GM19328 (cell line): Measurements from ENCODE around the gene FAM110C.
"Not testable (repeated sequence)": the region's sequence is repeated elsewhere in the genome, so short reads cannot be mapped to it uniquely, and the experiment has no call there.

Experiments used
- ATAC-seq: cut with Tn5 transposase; IDR thresholded peaks from one replicate; pipeline ENCODE4 v1.9.1; 2021; ENCODE audit warnings: mild to moderate bottlenecking, moderate library complexity; ENCODE audit not compliant: unreplicated experiment

FAM110C gene

DNA sequence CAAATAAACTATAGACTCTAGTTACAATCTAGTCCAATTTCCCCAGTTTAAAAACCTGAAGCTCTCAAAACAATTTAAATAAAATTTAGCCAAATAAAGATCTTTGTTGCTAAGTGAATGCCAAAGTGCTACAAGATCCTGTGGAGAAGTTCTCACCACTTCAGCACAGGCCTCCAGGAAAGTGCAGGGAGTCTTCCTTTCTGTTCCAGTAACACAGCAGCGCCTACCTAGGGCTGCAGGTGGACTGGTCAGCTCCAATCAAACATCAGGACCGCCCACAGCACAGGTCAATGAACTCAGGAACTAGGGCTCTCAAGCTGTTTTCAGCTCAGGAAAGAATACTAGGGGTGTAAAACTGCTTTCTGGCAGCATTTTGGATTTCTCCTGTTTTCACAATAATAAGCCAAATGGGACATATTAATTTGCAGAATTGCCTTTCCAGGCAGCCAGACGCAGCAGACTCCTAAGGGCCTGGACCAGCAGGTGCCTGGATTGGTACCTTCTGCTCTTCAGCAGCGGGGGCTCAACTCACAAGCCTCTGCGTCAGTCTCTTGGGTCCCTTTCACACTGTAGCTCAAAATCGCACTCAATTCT, 1.5 kb downstream of the FAM110C start:
- no peak for ATAC-seq

DNA sequence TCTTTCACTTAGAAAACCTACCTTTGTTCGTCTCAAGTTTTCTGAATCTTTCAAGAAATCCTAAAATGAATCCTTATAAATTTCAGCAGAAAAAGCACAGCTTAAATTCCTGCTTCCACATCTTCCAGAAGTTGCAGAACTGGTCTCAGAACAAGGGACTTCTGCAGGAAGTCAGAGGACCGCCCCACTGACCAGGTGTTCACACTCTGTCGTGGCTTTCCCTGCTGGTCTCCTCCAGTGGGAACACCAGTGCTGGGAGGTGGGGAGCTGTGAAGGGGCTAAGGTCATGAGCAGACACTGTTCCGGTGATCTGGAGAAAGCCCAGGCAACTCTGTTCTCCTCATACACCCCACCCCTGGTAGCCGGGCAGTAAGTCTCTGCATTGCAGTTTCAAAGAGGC, 3.5 kb downstream of the FAM110C start:
- ATAC-seq, result no peak

DNA sequence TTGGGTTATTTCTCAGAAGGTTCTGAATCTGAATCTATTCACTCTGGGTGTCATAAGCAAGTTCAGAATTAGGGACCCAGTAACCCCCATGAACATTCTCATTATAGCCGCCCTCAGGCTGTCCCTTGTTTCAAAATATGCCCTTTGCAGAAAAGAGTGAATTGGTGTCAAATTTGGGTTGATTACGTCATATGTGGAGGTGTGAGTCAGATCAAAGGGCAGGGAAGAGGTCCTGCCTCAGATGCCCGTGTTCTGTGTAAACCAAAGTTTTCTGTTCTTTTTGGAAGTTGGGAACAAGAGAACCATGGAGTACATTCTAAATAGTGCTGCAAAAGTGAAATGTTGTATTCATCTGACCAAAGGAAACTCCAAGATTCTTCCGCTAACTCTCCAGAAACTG, 5.8 kb downstream of the FAM110C start:
- ATAC-seq, result no peak

- no peak for ATAC-seq
Observed at GRCh38 chr2:38155-38554, 8.2 kb downstream of the FAM110C start.

- no peak for ATAC-seq
Observed at GRCh38 chr2:36318-36717, 10.0 kb downstream of the FAM110C start.

GRCh38 chr2:35852-36251, 10.5 kb downstream of the FAM110C start:
- no peak for ATAC-seq

DNA sequence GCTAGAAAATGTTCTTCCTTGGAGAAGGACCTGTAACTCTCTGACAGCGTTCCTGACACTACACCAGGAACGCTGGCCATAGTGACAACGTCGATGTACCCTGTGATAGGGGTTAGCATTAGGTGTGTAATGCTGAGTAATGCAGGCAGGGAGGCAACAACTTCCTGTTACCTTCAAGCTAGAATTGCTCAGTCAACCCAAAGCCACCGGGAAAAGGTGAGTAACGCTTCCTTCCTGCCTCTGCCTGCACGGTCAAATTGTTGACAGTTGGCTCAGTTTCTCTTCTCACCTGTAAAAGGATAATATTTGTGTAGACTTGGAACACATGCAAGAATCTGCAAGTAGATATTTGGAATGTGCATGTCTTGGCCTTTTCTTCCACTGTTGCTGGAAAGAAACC, 12.7 kb downstream of the FAM110C start:
- no peak for ATAC-seq

DNA sequence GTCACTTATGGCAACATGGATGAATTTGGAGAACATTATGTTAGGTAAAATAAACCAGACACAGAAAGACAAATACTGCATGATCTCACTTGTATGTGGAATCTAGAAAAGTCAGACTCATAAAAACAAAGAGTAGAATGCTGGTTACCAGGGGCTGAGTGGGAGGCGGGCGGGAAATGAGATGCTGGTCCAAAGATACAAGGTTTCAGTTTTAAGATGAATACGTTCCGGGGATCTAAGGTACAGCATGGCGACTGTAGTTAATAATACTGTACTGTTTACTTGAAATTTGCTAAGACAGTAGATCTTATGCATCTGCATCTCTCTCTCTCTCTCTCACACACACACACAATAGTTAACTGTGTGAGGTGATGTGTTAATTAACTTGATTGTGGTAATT, 14.2 kb downstream of the FAM110C start:
- ATAC-seq, result no peak

- ATAC-seq, result no peak
Observed at GRCh38 chr2:29253-29652, 17.1 kb downstream of the FAM110C start.

DNA sequence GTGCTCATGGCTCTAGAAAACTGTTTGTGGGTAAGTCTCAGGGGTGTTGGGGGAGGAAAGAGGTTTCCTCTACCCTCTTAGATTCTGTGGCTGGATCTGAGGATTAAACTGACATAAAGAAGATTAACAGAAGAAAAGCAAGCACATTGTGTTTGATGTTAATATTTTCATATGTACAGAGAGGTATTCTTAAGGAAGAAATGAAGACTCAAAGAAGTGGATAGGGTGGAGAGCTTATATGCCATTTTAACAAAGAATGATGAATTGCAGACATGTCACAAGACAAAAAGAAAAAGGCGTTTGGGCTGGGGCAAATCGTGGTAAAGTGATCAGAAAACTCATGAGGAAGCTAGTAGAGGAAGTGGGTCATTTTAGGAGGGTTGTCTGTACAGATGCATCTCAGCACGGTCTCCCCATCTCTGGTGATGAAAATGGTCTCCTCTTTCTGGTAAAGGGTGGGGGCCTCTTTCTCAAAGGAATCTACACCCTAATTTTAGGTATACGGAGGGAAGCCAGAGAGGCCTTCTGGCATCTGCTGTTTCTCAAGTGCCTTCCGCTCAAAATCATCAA, 17.8 kb downstream of the FAM110C start:
- ATAC-seq, result no peak

- ATAC-seq, result no peak
Observed at GRCh38 chr2:26891-27290, 19.4 kb downstream of the FAM110C start.

DNA sequence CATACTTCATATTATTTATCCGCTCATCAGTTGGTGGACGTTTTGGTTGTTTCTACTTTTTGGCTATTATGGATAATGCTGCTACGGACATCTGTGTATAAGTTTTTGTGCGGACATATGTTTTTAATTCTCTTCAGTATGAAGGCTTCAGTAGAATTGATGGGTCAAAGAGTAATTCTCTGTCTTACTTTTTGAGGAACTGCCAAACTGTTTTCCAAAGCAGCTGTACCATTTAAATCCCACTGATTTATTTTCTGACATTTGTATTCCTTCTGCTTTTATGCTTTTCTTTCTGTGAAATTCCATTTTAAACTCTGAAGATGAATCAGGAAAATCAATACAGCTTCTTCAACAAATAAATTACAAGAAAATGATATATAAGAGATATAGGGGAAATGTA, 20.8 kb downstream of the FAM110C start:
- no peak for ATAC-seq

- ATAC-seq, result not testable (repeated sequence)
Observed at GRCh38 chr2:24591-24990, 21.7 kb downstream of the FAM110C start.

DNA sequence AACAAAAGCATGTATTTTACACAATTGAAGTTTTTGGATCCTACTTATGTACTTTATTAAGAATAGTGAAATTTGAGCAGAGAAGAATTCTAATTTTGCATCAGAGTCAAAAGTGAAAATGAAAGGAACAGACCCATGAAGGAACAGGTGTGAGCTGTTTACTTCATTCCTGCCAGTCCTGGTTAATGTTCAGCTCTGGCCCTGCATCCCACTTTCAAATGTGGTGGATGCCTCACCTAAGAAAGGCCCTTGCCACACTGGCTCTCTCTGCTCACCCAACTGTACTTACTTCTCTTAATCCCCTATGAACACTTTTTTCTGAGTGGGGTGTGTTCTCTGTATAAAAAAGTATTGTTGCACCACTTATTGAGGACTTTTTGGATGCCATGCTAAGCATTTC, 22.2 kb downstream of the FAM110C start:
- ATAC-seq, result no peak

DNA sequence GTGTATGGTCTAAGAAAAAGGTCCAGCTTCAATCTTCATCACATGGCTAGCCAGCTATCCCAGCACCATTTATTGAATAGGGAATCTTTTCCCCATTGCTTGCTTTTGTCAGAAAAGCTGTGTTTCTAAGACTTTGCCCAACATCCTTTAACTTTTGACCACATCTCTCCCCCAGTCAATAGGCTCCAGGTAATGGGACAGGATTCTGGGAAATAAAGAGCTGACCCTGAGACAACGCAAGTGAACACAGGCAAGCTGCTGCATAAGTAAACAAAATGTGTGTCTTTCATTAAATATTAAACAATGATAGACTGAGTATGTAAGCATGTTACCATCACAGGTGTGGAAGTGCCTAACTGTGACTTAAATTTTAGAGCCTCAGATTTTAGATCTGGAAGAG, 23.0 kb downstream of the FAM110C start:
- ATAC-seq, result no peak

DNA sequence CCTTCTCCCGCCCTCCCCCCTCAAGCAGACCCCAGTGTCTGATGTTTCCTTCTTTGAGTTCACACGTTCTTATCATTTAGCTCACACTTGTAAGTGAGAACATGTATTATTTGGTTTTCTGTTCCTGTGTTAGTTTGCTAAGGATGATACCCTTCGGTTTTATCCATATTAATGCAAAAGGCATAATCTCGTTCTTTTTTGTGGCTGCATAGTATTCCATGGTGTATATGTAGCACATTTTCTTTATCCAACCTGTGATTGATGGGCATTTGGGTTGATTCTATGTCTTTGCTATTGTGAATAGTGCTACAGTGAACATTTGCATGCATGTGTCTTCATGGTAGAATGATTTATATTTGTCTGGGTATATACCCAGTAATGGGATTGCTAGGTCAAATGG, 24.1 kb downstream of the FAM110C start:
- not testable (repeated sequence) for ATAC-seq

DNA sequence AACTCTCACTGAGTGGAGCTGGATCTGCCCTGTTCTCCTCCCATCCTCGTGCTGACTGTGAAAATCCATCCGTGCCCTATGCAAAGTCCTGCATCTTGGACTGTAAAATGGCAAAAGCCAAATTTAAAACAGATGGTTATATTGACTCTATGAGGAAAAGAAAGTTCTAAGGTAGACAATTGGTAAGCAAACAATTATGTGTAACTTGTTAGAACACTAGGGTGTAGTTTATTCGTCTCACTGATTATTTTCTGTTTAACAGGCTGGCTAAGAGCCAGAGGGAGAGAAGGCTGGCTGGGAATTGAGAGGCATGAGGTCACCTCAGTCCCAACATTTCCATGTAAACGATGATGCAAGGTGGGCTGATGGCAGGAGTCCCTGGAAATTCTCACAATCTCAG, 26.0 kb downstream of the FAM110C start:
- ATAC-seq, result not testable (repeated sequence)

GRCh38 chr2:19505-19904, 26.8 kb downstream of the FAM110C start:
- ATAC-seq, result no peak

DNA sequence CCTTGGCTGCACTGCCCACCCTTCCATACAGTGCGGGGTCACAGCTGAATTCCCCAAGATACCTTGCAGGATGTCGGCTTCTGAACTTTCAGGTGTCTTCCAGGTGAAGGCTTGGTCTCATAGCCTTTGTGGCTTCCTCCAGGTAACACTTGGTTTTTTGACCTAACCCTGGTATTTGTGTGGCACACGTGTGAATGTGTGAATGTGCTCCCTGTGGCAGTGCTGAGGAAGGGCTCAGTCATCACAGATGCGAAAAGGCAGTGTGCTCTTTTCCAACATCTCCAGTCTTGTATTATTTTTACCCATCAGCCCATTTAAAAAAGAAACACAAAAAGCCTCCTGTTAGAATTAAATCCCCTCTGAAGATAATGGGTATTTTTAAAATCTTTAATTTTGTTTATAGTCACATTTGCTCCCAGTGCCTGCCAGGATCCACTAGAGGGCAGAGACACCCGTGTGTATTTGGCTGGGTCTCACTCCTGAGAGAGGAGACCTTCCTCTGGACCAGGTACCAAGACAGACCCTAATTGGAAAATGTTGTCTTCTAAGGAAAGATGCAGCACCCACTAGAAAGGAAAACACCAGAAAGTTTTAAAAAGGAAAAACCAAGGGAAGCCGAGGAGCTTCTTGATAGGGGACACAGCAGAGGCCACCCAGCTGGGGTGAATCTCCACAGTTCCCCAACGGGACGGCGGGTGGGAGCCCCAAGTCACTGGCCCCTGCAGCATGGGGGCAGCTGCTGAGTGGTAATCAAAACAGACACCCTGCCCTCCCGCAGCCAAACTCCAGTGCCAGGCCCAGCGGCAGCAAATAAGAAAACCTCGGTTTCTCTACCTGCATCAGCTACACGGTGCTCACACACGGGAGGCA, 27.7 kb downstream of the FAM110C start:
- ATAC-seq, result no peak

- not testable (repeated sequence) for ATAC-seq
Observed at GRCh38 chr2:15916-16315, 30.4 kb downstream of the FAM110C start.

- no peak for ATAC-seq
Observed at GRCh38 chr2:11248-11941, 34.9 kb downstream of the FAM110C start.
